GM18526 (cell line): ENCODE data around the gene PLEKHO2.

Source experiments
- POLR2A ChIP-seq: IDR thresholded peaks from 3 replicates; pipeline ENCODE4 v1.6.1; 2011; ENCODE audit not compliant: insufficient read length; ENCODE audit errors: extremely low read depth

The PLEKHO2 gene

DNA sequence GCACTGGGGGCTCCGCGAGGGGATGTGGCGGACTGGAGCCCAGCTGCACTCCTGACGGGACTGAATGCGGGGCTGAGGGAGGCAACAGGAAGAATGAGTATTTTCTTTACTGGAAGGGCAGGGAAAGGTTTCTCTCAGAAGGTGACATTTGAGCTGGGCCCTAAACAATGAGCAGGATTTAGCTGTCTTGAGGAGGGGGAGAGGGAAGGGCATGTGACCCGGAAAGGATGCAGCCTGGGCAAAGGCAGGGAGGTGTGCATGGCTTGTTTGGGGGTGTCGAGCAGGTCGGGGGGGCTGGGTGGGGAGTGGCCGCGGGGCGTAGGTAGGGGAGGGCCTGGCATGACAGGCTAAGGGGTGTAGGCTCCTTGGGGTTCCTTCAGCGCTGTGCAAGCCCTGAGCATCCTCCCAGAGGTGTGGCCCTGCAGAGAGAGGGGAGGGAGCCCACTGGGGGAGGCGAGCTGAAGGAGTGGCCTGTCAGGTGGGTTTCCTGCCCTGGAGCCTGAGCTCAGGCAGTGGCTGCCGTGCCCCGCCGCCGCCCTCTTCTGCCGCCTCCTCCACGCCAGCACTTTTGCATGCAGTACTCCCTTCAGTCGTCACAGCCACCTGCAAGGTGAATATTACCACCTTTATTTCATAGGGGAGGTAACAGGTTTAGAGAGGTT is 52.8 kb downstream of the PLEKHO2 start:
- TF ChIP-seq POLR2A, result peak; percentile 83

GRCh38 chr15:64895285-64896065 is 53.8 kb downstream of the PLEKHO2 start:
- TF ChIP-seq POLR2A, result peak; percentile 39

GRCh38 chr15:64896371-64897069 is 54.8 kb downstream of the PLEKHO2 start:
- TF ChIP-seq POLR2A, result no peak

- TF ChIP-seq POLR2A, result no peak
These were observed 55.8 kb downstream of the PLEKHO2 start for GRCh38 chr15:64897345-64897985.

- TF ChIP-seq POLR2A, result no peak
These were observed 56.7 kb downstream of the PLEKHO2 start for GRCh38 chr15:64898406-64898805.

DNA sequence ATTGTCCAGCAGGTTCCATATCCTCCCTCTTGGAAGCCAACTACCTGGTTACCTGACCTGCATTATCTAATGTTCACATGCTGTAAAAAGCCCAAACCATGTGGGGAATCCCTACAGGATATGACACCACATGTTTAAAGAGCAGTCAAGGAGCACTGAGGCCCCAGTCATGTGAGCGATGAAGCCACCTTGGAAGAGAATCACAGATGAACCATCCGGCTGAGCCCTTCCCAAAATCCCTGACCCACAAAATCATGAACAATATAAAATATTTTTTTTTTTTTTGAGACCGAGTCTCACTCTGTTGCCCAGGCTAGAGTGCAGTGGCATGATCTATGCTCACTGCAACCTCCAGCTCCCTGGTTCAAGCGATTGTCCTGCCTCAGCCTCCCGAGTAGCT is 59.4 kb downstream of the PLEKHO2 start:
- no peak for TF ChIP-seq POLR2A

DNA sequence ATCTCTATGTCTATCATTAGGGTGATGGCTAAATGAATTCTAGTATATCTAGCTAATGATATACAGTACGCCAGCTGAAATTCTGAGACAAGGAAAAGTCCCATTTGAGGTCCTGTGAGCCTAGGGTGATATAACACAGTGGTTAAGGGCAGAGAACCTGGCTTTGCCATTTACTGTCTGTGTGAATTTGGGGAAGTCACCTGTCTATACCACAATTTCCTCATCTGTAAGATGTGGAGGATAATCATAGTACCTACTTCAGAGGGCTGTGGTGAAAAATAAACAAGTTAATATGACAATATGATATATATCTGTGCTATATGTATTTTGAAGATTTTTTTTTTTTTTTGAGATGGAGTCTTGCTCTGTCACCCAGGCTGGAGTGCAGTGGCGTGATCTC is 60.2 kb downstream of the PLEKHO2 start:
- no peak for TF ChIP-seq POLR2A

GRCh38 chr15:64902863-64903262 is 61.1 kb downstream of the PLEKHO2 start:
- TF ChIP-seq POLR2A, result no peak

GRCh38 chr15:64903326-64903950 is 61.7 kb downstream of the PLEKHO2 start:
- TF ChIP-seq POLR2A, result no peak

GRCh38 chr15:64904189-64904588 is 62.5 kb downstream of the PLEKHO2 start:
- TF ChIP-seq POLR2A, result no peak

- no peak for TF ChIP-seq POLR2A
These were observed 63.6 kb downstream of the PLEKHO2 start for GRCh38 chr15:64905119-64905831.

DNA sequence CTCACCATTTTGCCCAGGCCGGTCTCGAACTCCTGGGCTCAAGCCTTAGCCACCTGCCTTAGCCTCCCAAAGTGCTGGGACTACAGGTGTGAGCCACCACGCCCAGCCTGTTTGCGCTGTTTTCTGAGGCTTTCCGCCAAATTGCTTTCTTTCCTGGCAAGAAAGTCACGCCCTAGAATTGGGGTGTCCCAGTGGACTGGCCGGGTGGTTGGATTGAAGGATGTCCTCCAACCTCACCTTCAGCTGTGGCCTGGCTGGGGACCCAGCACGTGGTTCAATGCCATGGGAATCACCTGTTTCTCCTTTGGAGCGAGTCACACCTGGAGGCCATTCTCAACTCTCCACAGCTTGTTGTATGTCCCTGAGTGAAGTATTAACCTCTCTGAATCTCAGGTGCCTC is 64.2 kb downstream of the PLEKHO2 start:
- TF ChIP-seq POLR2A, result no peak

- TF ChIP-seq POLR2A, result no peak
These were observed 64.7 kb downstream of the PLEKHO2 start for GRCh38 chr15:64906402-64906801.

GRCh38 chr15:64907991-64908390 is 66.3 kb downstream of the PLEKHO2 start:
- TF ChIP-seq POLR2A, result no peak

- TF ChIP-seq POLR2A, result no peak
These were observed 67.8 kb downstream of the PLEKHO2 start for GRCh38 chr15:64909546-64909945.
